Choroid plexus epithelial cell (primary cell): Measurements from ENCODE around the gene FBLN7.

Experiments
- DNase-seq: peaks from one replicate; pipeline ENCODE4 v3.0.0-alpha.2; 2010; ENCODE audit warnings: low read depth
- H3K4me3 ChIP-seq: 2 replicates; pipeline ENCODE4 v1.5.1; 2011; ENCODE audit warnings: low read depth, mild to moderate bottlenecking, control low read depth, low read length, moderate library complexity
- TF ChIP-seq, protein P1 (sequence below): conservative IDR thresholded peaks from 2 replicates; pipeline ENCODE4 v1.5.1; 2011; ENCODE audit warnings: low read depth, mild to moderate bottlenecking, control low read depth, inconsistent platforms, low read length, moderate library complexity

The FBLN7 gene

DNA sequence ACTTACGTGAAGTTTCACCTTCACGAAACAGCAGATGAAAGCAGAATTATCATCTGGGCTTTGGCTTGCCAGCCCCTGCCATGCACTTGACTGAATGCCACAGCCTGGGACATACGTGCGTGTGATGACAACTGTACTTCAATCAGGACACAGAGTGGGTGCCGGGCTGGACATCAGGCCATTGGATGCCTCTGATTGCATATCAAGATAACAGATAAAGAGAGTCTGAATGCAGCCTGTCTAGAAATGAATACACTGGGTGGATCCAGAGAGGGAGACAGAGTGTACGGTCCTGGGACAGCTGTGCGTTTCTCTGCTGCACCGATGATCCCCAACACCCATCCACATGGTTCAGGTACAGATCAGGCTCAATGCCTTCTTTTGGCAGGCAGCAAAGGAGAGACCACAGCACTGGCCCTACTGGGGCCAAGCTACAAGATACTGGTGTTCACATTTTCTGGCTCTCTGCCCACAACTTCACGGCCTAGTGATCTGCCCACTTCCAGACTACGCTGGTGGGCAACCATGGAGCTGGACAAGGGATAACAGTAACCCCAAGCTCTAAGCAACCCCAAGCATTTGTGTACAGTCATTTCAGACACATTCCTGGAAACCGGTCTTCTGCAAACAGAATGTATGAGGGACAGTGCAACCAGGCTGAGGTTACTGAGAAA lies 35.6 kb downstream of the FBLN7 start:
- no peak for DNase-seq
- H3K4me3 ChIP-seq: no peak overlapping the region
- TF ChIP-seq, protein P1, sequence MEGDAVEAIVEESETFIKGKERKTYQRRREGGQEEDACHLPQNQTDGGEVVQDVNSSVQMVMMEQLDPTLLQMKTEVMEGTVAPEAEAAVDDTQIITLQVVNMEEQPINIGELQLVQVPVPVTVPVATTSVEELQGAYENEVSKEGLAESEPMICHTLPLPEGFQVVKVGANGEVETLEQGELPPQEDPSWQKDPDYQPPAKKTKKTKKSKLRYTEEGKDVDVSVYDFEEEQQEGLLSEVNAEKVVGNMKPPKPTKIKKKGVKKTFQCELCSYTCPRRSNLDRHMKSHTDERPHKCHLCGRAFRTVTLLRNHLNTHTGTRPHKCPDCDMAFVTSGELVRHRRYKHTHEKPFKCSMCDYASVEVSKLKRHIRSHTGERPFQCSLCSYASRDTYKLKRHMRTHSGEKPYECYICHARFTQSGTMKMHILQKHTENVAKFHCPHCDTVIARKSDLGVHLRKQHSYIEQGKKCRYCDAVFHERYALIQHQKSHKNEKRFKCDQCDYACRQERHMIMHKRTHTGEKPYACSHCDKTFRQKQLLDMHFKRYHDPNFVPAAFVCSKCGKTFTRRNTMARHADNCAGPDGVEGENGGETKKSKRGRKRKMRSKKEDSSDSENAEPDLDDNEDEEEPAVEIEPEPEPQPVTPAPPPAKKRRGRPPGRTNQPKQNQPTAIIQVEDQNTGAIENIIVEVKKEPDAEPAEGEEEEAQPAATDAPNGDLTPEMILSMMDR: no peak

DNA sequence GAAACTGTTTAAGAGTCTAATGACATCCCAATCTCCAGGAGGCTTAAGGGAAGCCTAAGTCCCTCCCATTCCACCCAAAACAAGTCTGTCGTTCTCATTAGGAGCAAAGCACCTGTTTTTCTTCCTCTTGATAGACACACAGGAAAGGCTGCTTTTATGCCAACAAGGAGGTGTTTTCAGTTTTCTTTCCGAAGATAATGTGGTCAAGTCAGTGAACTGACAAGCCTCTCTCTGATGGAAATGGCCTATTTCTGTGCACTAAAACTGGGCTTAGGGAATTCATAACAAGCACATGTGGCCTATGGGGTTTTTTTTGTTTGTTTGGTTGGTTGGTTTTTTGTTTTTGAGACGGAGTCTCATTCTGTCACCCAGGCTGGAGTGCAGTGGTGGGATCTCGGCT lies 36.2 kb downstream of the FBLN7 start:
- H3K4me3 ChIP-seq: no peak overlapping the region
- TF ChIP-seq, protein P1: no peak
- no peak for DNase-seq

DNA sequence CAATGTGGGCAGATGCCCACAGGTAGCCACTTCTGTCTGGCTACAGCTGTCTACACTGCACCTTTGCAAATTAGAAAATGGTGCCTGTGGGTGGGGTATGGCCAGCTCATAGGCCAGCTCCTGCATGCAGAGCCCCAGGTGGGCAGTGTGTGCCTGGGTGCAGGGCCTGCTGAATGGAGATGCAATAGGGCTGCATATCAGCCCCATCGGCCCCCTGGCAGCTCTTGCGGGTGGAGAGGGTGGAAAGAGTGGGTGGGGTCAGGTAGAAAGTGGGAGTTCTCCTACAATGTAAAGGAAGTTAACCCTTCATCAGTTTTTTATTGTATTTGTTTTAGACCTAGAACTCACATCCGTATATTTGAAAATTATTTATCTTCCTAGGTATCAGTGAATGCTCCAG lies 37.1 kb downstream of the FBLN7 start:
- no peak overlapping the region for H3K4me3 ChIP-seq
- TF ChIP-seq, protein P1: no peak

DNA sequence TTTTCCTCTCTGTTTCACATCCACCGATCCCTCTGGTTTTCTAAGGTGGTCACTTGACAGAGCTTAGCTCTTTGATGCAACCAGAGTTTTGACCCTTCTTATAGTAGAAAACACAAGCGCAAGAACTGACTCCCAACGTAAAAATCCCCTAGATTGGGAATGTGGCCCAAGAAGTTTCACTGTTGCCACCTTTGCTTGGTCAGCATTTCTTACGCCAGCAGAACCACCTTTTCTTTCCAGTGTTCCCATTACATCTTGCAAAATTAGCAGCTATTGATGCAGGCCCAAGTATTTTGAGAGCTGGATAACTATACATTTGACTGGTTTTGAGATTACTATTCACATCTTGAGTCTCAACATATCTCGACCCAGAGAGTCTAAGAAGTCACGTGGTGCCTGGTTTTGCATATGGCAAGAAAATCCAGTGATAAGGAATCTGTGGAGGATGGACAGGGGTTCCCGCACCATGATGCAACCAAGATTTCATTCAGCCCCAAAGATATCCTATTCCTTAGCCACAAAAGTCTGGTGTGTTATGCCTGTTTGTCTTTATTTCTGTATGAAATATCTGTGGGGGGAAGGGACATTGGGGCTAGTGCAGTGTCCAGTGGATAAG lies 37.9 kb downstream of the FBLN7 start:
- no peak overlapping the region for H3K4me3 ChIP-seq
- no peak for DNase-seq
- TF ChIP-seq, protein P1: no peak

More for the DNA sequence above, 37.1 kb downstream of the FBLN7 start:
- no peak for DNase-seq

DNA sequence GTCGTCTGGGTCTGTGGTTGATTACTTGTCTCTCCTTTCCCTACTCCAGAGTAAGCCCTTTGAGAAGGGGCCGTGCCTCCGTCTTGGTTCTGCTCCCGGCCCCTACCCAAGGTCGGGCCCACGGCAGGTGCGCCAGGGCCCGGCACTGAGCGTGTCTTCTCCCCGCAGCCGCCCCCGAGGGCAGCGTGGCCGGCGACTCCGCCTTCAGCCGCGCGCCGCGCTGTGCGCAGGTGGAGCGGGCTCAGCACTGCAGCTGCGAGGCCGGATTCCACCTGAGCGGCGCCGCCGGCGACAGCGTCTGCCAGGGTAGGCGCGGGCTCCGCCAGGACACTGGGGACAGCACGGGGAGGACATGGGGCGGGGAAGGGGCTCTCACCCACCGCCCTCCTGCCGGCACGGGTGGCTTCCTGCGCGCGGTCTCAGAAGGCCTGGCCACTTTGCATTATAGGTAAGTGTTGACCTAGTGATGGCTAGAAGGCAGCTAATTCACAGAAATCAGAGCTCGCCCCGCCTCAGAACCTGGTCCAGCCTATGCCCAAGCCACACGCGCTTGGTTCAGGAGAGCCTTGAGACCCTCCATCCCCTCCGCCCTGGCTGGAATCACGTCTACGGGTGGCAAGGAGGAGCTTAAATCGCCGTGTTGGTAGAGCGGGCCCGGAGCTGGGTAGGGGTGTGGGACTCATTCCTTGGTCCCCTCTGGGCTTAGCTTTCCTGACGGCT lies 43.5 kb downstream of the FBLN7 start:
- no peak for DNase-seq
- no peak overlapping the region for H3K4me3 ChIP-seq
- TF ChIP-seq, protein P1: no peak

DNA sequence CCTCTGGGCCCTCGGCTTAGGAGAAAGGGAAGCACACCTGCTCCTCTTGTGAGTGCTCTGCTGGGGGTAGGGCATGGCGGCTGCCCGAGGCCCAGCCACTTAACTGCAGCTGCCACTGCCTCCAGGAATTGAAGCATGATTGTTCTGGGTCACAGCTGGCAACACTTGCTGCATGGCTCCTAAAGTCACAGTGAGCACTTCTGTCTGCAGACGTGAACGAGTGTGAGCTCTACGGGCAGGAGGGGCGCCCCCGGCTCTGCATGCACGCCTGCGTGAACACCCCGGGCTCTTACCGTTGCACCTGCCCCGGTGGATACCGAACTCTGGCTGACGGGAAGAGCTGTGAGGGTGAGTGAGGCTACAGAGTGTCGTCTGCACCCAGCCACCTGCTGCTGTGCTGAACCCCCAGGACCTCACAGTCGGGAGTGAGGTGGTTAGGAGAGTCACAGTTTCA lies 44.4 kb downstream of the FBLN7 start:
- TF ChIP-seq, protein P1: no peak
- H3K4me3 ChIP-seq: no peak overlapping the region
- no peak for DNase-seq
